HG03196 (cell line): ENCODE measurements around the gene DNAH17.

ENCODE experiments used
- ATAC-seq: cut with Tn5 transposase; IDR thresholded peaks from one replicate; pipeline ENCODE4 v1.9.1; 2021; ENCODE audit not compliant: unreplicated experiment

Gene DNAH17

GRCh38 chr17:78499715-78500540, 77.3 kb downstream of the DNAH17 start:
- no peak for ATAC-seq

GRCh38 chr17:78498848-78499247, 78.3 kb downstream of the DNAH17 start:
- ATAC-seq: no peak

- no peak for ATAC-seq
Measured at GRCh38 chr17:78497115-78497540, 80.1 kb downstream of the DNAH17 start.

GRCh38 chr17:78496311-78496710, 80.9 kb downstream of the DNAH17 start:
- no peak for ATAC-seq

- ATAC-seq: no peak
Measured at GRCh38 chr17:78495634-78496033, 81.6 kb downstream of the DNAH17 start.

GRCh38 chr17:78494696-78495330, 82.4 kb downstream of the DNAH17 start:
- ATAC-seq: no peak

GRCh38 chr17:78493853-78494695, 83.1 kb downstream of the DNAH17 start:
- ATAC-seq: no peak

- ATAC-seq: no peak
Measured at GRCh38 chr17:78493450-78493849, 83.7 kb downstream of the DNAH17 start.

- no peak for ATAC-seq
Measured at GRCh38 chr17:78492116-78492799, 84.9 kb downstream of the DNAH17 start.

- no peak for ATAC-seq
Measured at GRCh38 chr17:78491236-78492115, 85.7 kb downstream of the DNAH17 start.

GRCh38 chr17:78490673-78491072, 86.5 kb downstream of the DNAH17 start:
- ATAC-seq: no peak

- ATAC-seq: no peak
Measured at GRCh38 chr17:78490156-78490555, 87.0 kb downstream of the DNAH17 start.

GRCh38 chr17:78488867-78489634, 88.1 kb downstream of the DNAH17 start:
- no peak for ATAC-seq

- no peak for ATAC-seq
Measured at GRCh38 chr17:78488156-78488555, 89.0 kb downstream of the DNAH17 start.

GRCh38 chr17:78486946-78487680, 90.1 kb downstream of the DNAH17 start:
- ATAC-seq: no peak

GRCh38 chr17:78486228-78486802, 90.9 kb downstream of the DNAH17 start:
- no peak for ATAC-seq

- no peak for ATAC-seq
Measured at GRCh38 chr17:78485290-78486168, 91.7 kb downstream of the DNAH17 start.
